Left renal cortex interstitium (tissue), 4 donors: ENCODE results near the gene MELK. TPM values are rescaled to one million over a fixed set of nuclear protein-coding genes. Genes with fewer than 3 reads are reported as not detected.
A peak's percentile ranks its signal among the peaks of the same experiment; 100 is the strongest.

Source experiments
- DNase-seq, 4 donors: peaks; one replicate each; pipeline ENCODE4 v3.0.0-alpha.2; 2013; ENCODE audit warnings: low read depth in 4 of 4, low spot score in 2 of 4, missing footprints in 1 of 4
- polyA plus RNA-seq, 4 donors: library from polyadenylated mRNA; unstranded; fragments of 120-200 nt; gene quantifications; one replicate each; pipeline ENCODE4 v1.2.1, GENCODE V29; 2013; ENCODE audit not compliant: insufficient read length in 4 of 4

MELK gene
- polyA plus RNA-seq, 4 donors: 19.1 to 23.4 (median 20.9) TPM

DNA sequence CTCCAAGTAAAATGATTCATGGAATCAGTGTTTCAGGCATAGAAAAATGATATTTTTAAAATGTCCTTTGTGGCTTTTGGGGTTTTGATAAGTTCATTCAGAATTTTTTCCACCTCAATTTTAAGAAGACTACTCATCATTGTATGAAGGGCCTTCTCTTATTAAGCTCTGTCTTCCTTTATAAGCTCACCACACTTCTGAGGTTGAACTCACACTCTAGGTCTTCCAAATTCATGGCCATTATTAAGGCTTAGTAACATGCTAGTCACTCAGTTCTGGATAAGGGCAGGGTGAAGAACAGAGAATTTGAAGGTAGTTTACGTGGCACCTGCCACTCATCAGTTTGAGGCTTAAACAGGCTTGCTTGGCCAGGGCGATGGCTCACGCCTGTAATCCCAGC is 4.2 kb downstream of the MELK start:
- DNase-seq: no peak

DNA sequence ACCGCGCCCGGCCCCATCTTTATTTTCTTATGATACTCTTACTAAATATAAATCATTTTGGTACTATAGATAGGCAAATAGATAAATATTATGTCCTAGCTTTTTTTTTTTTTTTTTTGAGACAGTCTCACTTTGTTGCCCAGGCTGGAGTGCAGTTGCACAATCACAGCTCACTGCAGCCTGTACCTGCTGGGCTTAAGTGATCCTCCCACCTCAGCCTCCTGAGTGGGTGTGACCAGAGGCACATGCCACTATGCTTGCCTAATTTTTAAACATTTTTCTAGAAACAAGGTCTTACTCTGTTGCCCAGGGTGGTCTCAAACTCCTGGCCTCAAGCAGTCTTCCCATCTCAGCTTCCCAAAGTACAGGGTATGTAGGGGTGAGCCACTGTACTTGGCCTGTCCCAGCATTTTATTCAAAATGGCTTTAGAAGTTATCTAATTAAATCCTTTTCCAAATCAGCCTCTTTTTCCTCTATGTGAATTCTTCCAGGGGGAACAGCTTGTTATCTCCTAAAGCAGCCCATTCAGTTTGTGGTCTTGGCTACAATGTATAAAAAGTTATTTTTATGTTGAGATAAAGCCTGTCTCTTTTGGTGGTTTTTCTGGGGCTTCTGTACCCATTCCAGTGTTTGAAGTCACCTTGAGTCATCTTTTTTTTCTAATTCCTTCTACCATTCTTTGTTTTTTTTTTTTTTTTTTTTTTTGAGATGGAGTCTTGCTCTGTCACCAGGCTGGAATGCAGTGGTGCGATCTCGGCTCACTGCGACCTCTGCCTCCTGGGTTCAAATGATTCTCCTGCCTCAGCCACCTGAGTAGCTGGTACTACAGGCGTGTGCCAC is 12.1 kb downstream of the MELK start:
- DNase-seq: no peak

DNA sequence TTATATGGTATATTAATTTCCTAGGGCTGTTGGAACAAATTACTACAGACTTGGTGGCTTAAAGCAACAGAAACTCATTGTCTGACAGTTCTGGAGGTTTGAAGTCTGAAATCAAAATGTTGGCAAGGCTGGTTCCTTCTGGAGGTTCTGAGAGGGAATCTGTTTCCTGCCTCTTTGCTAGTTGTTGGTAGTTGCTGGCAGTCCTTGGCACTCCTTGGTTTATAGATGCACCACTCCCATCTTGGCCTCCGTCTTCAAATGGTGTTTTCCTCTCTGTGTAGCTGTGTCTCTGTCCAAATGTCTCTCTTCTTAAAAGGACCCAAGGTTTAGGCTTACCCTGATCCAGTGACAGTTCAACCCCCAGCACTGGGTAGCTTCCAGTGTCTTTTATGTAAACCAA is 17.5 kb downstream of the MELK start:
- no peak for DNase-seq

- no peak for DNase-seq
Observed at GRCh38 chr9:36592801-36593583, 20.3 kb downstream of the MELK start.

DNA sequence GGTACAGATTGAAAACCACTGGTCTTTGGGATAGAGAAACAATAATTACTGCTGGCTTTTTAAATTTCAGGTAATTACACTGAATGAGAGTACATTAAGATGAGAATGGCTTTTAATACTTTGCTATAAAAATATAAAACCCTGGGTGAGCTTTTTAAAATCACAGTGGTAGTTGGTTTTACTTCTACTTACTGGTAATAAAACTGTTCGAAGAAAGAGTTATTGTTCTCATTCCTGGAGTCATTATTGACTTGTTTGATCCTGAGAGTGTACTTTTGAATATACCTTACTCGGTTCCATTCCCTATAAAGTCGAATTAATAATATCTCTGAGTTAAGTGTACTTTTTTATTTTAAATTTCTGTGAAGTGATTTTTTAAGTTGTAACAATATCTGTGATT is 21.5 kb downstream of the MELK start:
- no peak for DNase-seq

DNA sequence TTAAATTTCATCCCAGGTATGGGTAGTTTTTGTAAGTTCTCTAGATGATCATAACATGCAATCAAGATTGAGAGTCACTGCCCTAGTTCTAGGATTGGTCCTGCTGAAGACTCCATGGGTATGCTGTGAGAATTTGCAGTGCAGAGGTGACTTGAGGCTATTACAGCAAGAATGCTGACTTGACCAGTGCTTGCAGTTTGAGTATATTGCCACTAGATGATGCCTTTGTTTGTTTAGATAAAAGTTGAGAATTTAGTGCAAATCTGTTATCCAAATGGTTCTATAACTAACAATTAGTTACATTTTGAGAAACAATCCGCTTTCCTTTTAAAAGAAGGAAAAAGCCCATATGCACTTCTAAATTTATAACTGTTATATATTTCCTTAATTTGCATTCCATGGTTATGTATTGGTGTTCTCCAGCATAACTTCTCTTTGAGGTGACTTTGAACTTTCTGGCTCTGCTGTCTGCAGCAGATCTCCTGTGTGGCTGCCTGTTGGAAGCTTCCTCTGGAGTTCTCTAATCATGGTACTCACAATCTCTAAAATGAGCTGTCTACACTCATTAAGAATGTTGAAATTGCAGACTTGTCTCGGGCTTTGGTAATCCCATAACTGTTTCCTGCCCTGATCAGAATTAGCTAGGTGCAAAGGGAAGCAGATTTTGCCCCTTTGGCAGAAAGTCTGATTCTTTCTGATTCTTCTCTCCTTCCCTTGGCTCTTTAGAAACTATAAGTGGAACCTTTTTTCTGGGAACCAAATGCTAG is 24.9 kb downstream of the MELK start:
- no peak for DNase-seq

- DNase-seq: no peak
Observed at GRCh38 chr9:36598273-36598672, 25.6 kb downstream of the MELK start.

- no peak for DNase-seq
Observed at GRCh38 chr9:36603006-36603405, 30.3 kb downstream of the MELK start.

DNA sequence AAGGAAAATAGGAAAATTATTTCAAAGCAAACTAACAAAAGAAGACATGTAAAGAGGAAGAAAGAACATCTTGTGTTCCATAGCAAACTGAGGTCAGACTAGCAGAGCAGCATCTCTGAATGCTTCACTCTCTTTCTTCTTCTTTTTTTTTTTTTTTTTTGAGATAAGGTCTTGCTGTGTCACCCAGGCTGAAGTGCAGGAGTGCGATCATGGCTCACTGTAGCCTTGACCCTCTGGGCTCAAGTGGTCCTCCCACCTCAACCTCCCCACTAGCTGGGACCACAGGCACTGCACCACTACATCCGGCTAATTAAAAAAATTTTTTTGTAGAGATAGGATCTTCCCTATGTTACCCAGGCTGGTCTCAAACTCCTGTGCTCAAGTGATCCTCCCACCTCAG is 36.6 kb downstream of the MELK start:
- DNase-seq: no peak

DNA sequence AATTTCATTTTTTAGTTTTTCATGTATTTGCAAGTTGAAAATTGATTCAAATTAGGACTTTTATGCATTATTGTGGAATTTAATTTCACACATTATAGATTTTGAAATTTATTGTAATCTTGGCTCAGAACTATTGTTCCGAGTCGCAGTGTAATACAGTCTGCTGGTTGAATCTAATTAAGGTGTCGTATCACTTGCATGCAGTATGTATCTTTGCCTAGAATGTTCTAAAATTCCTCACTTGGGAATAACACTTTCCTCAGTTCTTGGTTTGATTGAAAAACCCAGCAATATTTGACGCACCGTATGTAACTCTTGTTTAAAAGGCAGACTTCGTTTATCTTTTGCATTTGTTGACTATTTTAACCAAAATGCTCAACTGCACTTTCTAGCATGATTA is 49.4 kb downstream of the MELK start:
- no peak for DNase-seq

DNA sequence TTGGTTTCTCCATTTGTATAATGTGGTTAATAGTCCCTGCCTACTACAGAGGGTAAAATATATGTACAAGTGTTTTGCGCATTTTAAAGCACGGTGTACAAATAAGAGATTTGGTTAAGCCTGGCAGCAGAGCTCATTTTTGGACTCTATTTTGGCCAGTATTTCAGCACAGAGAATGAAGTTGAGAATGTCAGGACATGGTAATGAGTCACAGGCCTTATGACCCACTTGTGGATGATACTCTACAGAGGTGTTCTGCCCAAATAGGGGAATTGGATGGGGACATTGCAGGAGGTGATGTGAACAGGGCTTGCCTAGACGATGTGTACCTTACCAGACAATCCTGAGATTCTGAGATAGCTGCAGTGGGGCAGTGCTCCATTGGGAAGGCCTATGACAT is 50.6 kb downstream of the MELK start:
- no peak for DNase-seq

DNA sequence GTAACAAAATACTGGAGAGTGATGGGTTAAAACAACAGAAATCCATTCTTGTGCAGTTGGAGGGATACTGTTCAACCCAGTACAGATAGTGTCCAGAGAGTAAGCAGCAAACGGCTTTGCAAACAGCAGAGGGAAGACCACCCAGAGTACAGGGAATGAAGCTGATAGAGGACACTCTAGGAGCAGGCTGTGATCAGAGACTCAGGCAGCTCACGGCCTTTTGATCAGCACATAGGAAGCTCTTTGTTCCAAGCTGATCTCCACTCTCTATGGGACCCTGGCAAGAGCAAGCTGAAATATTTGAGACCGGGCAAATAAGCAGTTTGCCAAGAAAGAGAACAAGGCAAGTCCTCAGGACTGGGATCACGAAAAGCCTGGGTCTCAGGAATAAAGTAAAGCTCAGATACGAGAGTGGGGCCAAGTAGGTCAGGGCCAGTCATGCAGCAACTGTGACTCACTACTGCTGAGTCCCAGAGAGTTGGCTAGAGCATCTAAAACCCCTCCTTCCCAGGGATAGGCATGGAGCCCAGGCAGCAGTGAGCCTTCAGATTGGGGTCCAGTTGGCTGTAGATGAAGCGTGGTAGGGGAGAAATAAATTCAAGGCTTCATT is 52.4 kb downstream of the MELK start:
- DNase-seq: no peak

DNA sequence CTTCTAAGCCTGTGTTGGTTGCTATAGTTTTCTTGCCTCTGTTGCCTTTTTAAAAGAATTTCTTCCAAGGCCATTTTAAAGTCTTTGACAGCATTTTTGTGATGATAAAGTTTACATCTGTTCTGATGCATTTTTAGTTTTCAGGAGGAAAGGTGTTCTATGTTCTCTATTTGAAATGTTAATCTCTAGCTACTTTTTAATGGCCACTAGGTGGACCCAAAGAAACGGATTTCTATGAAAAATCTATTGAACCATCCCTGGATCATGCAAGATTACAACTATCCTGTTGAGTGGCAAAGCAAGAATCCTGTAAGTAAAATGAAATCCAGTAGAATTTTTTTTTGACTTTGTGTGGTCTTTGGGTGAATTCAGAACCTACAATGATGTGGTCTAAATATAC is 60.2 kb downstream of the MELK start:
- DNase-seq: peak in 2 of 4 donors; percentile 7 to 9

DNA sequence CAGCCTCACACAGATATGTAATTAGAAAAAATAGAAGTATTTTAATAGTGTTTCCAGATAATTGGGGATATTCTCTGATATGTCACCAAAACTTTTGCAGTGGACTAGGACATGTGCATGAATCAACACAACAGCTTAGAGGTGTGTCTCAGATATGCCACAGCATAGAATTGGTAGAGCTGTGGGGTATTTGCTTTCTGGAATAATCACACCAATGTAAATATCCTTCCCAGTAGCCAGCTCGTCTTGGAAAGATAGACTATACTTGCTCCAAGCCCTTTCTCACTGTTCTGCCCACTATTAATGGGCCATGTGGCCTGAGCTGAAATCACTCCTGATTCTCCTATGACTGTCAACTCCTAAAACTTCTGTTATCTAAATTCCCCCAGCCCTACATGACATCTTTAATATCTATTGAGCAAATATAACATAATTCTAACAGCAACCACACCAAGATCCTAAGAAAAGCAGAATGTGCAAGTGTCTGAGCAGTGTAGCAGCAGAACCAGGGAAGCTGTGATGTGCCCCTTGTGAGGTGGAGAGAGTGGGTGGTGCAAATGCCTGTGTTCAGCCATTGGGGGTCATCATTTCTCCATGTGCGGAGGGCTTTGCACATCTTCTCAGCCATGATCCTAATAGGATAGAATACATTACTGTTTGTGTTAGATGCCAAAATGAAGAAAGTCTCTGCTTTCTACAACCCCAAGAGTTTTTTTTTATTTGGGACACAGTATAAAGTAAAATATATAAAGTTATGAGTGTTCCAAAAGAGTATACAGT is 65.0 kb downstream of the MELK start:
- no peak for DNase-seq

DNA sequence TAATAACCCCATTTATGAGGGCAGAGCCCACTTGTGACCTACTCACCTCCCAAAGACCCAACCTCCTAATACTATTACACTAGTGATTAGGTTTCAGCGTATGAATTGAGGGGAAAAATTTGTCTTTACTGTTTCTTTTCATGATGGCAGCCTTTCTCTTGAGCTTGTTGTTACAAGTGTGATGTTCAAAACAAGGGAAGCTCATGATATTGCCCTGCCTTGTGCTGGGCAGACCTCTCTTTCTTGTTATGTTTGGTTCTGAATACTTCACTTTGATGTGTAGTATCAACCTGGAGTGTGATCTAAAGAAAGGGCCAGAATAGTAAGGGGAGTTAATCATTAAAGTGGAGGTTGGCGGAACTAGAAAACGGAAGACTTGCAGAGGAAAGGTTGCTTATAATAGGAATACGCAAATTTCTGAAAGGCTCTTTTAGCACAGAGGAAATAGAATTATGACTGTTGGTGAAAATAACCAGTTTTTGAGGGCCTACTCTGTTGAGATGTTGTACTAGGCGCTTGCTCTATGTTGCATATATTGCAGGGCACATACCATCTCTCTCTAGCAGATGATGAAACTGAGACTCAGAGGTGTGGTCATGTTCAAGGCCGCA is 68.2 kb downstream of the MELK start:
- no peak for DNase-seq

- DNase-seq: no peak
Observed at GRCh38 chr9:36642817-36643216, 70.1 kb downstream of the MELK start.

DNA sequence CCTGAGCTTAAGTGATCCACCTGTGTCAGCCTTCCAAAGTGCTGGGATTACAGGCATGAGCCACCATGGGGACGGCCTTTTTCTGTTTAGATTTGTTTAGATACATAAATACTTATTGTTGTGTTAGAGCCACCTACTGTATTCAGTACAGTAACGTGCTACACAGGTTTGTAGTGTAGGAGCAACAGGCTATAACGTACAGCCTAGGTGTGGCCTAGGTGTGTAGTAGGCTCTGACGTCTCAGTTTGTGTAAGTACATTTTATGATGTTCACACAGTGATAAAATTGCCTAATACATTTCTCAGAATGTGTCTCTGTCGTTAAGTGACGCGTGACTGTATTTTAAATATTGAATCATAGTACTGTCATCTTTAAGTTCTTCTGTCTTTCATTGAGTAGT is 84.1 kb downstream of the MELK start:
- DNase-seq: no peak

DNA sequence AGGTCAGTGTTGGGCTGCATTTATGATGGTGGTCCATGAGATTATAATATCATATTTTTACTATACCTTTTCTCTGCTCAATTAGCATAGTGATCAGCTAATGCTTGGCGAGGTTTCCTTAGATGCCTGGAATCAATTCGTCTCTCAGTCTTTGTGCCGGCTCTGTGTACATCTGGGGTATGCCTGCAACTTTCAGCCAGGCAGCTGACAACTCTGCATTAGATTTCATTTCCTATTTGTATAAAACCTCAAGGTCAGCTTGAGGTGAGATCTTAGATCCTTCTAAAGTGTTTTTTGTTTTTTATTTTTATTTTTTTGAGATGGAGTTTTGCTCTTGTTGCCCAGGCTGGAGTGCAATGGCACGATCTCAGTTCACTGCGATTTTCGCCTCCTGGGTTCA is 86.8 kb downstream of the MELK start:
- DNase-seq: no peak

DNA sequence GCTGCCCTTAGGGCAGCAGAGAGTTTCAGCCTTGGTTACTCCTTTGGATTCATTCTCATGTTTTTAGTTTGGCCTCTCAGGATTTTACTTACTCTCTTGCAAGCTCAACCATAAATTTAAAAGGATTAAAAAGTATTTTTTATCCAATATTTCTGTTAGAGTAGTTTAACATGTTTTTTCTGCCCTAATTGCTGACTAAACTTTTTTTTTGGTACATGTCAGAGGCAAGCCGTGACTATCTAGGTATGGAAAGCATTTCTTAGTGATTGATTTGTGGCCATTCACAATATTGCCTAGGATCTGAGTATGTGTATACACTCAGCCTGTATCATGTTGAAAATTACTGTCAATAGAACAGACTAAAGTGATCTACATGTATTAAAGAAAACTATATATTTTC is 92.1 kb downstream of the MELK start:
- DNase-seq: no peak

GRCh38 chr9:36665387-36665786 is 92.7 kb downstream of the MELK start:
- no peak for DNase-seq
